SW480 (cell line): ENCODE data around the gene BRI3.

Experiments used
- DNase-seq: peaks from one replicate; pipeline ENCODE4 v3.0.0-alpha.2; 2016; ENCODE audit warnings: low spot score

BRI3 gene

GRCh38 chr7:98252425-98253054 lies 28.9 kb upstream of the BRI3 start:
- DNase-seq, result no peak

- no peak for DNase-seq
Observed at GRCh38 chr7:98254516-98254915, 27.0 kb upstream of the BRI3 start.

GRCh38 chr7:98254951-98255610 lies 26.4 kb upstream of the BRI3 start:
- no peak for DNase-seq

- no peak for DNase-seq
Observed at GRCh38 chr7:98256431-98256830, 25.1 kb upstream of the BRI3 start.

- no peak for DNase-seq
Observed at GRCh38 chr7:98257701-98258100, 23.8 kb upstream of the BRI3 start.

- DNase-seq, result no peak
Observed at GRCh38 chr7:98265841-98266271, 15.6 kb upstream of the BRI3 start.

GRCh38 chr7:98266840-98267239 lies 14.6 kb upstream of the BRI3 start:
- DNase-seq, result no peak

- no peak for DNase-seq
Observed at GRCh38 chr7:98267303-98267702, 14.2 kb upstream of the BRI3 start.

- DNase-seq, result no peak
Observed at GRCh38 chr7:98276241-98276761, 5.2 kb upstream of the BRI3 start.

GRCh38 chr7:98278408-98278807 lies 3.1 kb upstream of the BRI3 start:
- DNase-seq, result peak; percentile 73

- no peak for DNase-seq
Observed at GRCh38 chr7:98278936-98279335, 2.5 kb upstream of the BRI3 start.

- no peak for DNase-seq
Observed at GRCh38 chr7:98280296-98280695, 1.2 kb upstream of the BRI3 start.

GRCh38 chr7:98281757-98282606 lies 496 bp downstream of the BRI3 start:
- no peak for DNase-seq

GRCh38 chr7:98282703-98283102 lies 1.2 kb downstream of the BRI3 start:
- DNase-seq, result no peak

- no peak for DNase-seq
Observed at GRCh38 chr7:98283127-98283886, 1.8 kb downstream of the BRI3 start.

GRCh38 chr7:98283887-98284222 lies 2.4 kb downstream of the BRI3 start:
- DNase-seq, result no peak

GRCh38 chr7:98284335-98285036 lies 3.0 kb downstream of the BRI3 start:
- peak; percentile 81 for DNase-seq

GRCh38 chr7:98285157-98286092 lies 3.9 kb downstream of the BRI3 start:
- no peak for DNase-seq

- DNase-seq, result peak; percentile 73
Observed at GRCh38 chr7:98286093-98286539, 4.6 kb downstream of the BRI3 start.
